Stimulated activated memory B cell treated with anti-CD40 and anti-IgM and Interleukin-4, amounts not matched to agents 10 μg/mL and 1 μg/mL and 100 μg/mL, for 72 hours (primary cell): ENCODE measurements around the gene NEGR1.

Source experiments
- ATAC-seq: fragments of 150-1000 bp; cut with Tn5 transposase; 2 replicates; pipeline ENCODE4 v1.10.0; 2021
- H3K27ac Mint-ChIP-seq: one replicate; pipeline ENCODE4 v1.8.0; 2022; ENCODE audit warnings: mild to moderate bottlenecking, mixed read lengths
- H3K27me3 Mint-ChIP-seq: one replicate; pipeline ENCODE4 v1.8.0; 2022; ENCODE audit warnings: mixed read lengths
- H3K36me3 Mint-ChIP-seq: one replicate; pipeline ENCODE4 v1.8.0; 2022; ENCODE audit warnings: mixed read lengths
- H3K4me1 Mint-ChIP-seq: one replicate; pipeline ENCODE4 v1.8.0; 2022; ENCODE audit warnings: mixed read lengths
- H3K4me3 Mint-ChIP-seq: one replicate; pipeline ENCODE4 v1.8.0; 2022; ENCODE audit warnings: mild to moderate bottlenecking, moderate library complexity, mixed read lengths
- H3K9me3 Mint-ChIP-seq: one replicate; pipeline ENCODE4 v1.8.0; 2022; ENCODE audit warnings: mixed read lengths

The NEGR1 gene

GRCh38 chr1:71494163-71494562 lies 788.2 kb downstream of the NEGR1 start:
- Mint-ChIP-seq H3K9me3 (peaks cover 2% of the 10 kb centered on the region), H3K36me3 (no peaks in the 10 kb centered on the region), H3K27ac (no peak overlapping the region), H3K27me3 (no peaks in the 10 kb centered on the region), H3K4me1 (no peaks in the 10 kb centered on the region), H3K4me3 (no peak overlapping the region)
- no peak for ATAC-seq

- H3K4me1 Mint-ChIP-seq, result no peaks in the 10 kb centered on the region
- H3K27me3 Mint-ChIP-seq, result no peaks in the 10 kb centered on the region
- H3K9me3 Mint-ChIP-seq, result peaks cover 2% of the 10 kb centered on the region
- no peak overlapping the region for H3K27ac Mint-ChIP-seq
- no peak overlapping the region for H3K4me3 Mint-ChIP-seq
- no peaks in the 10 kb centered on the region for H3K36me3 Mint-ChIP-seq
- no peak for ATAC-seq
Observed at GRCh38 chr1:71492298-71493041, 789.9 kb downstream of the NEGR1 start.

GRCh38 chr1:71490432-71490831 lies 791.9 kb downstream of the NEGR1 start:
- no peaks in the 10 kb centered on the region for H3K4me1 Mint-ChIP-seq
- no peak overlapping the region for H3K4me3 Mint-ChIP-seq
- H3K27ac Mint-ChIP-seq, result no peak overlapping the region
- H3K9me3 Mint-ChIP-seq, result peaks cover 2% of the 10 kb centered on the region
- H3K36me3 Mint-ChIP-seq, result no peaks in the 10 kb centered on the region
- H3K27me3 Mint-ChIP-seq, result no peaks in the 10 kb centered on the region
- no peak for ATAC-seq

- H3K4me3 Mint-ChIP-seq, result no peak overlapping the region
- no peaks in the 10 kb centered on the region for H3K9me3 Mint-ChIP-seq
- H3K27me3 Mint-ChIP-seq, result no peaks in the 10 kb centered on the region
- no peaks in the 10 kb centered on the region for H3K4me1 Mint-ChIP-seq
- H3K36me3 Mint-ChIP-seq, result no peaks in the 10 kb centered on the region
- no peak for ATAC-seq
- H3K27ac Mint-ChIP-seq, result no peak overlapping the region
Observed at GRCh38 chr1:71488555-71489252, 793.6 kb downstream of the NEGR1 start.

- no peak for ATAC-seq
- Mint-ChIP-seq H3K9me3 (no peaks in the 10 kb centered on the region), H3K4me1 (no peaks in the 10 kb centered on the region), H3K27ac (no peak overlapping the region), H3K36me3 (no peaks in the 10 kb centered on the region), H3K27me3 (no peaks in the 10 kb centered on the region), H3K4me3 (no peak overlapping the region)
Observed at GRCh38 chr1:71473331-71473730, 809.0 kb downstream of the NEGR1 start.

GRCh38 chr1:71465093-71465492 lies 817.2 kb downstream of the NEGR1 start:
- Mint-ChIP-seq H3K27me3 (no peaks in the 10 kb centered on the region), H3K4me3 (no peak overlapping the region), H3K27ac (no peak overlapping the region), H3K36me3 (no peaks in the 10 kb centered on the region), H3K9me3 (peaks cover 2% of the 10 kb centered on the region), H3K4me1 (no peaks in the 10 kb centered on the region)
- ATAC-seq, result no peak

GRCh38 chr1:71464016-71464415 lies 818.3 kb downstream of the NEGR1 start:
- Mint-ChIP-seq H3K27me3 (no peaks in the 10 kb centered on the region), H3K4me1 (no peaks in the 10 kb centered on the region), H3K4me3 (no peak overlapping the region), H3K36me3 (no peaks in the 10 kb centered on the region), H3K9me3 (peaks cover 2% of the 10 kb centered on the region), H3K27ac (no peak overlapping the region)
- no peak for ATAC-seq

- H3K27ac Mint-ChIP-seq, result no peak overlapping the region
- H3K4me1 Mint-ChIP-seq, result no peaks in the 10 kb centered on the region
- peaks cover 2% of the 10 kb centered on the region for H3K9me3 Mint-ChIP-seq
- no peak for ATAC-seq
- H3K4me3 Mint-ChIP-seq, result no peak overlapping the region
- no peaks in the 10 kb centered on the region for H3K27me3 Mint-ChIP-seq
- H3K36me3 Mint-ChIP-seq, result no peaks in the 10 kb centered on the region
Observed at GRCh38 chr1:71463144-71463543, 819.2 kb downstream of the NEGR1 start.

- no peak for ATAC-seq
- H3K36me3 Mint-ChIP-seq, result no peaks in the 10 kb centered on the region
- H3K27me3 Mint-ChIP-seq, result no peaks in the 10 kb centered on the region
- H3K4me1 Mint-ChIP-seq, result no peaks in the 10 kb centered on the region
- no peak overlapping the region for H3K27ac Mint-ChIP-seq
- H3K4me3 Mint-ChIP-seq, result no peak overlapping the region
- peaks cover 2% of the 10 kb centered on the region for H3K9me3 Mint-ChIP-seq
Observed at GRCh38 chr1:71462247-71462646, 820.1 kb downstream of the NEGR1 start.

GRCh38 chr1:71461416-71461815 lies 820.9 kb downstream of the NEGR1 start:
- no peaks in the 10 kb centered on the region for H3K36me3 Mint-ChIP-seq
- peaks cover 2% of the 10 kb centered on the region for H3K9me3 Mint-ChIP-seq
- no peaks in the 10 kb centered on the region for H3K27me3 Mint-ChIP-seq
- ATAC-seq, result no peak
- no peak overlapping the region for H3K27ac Mint-ChIP-seq
- H3K4me1 Mint-ChIP-seq, result no peaks in the 10 kb centered on the region
- no peak overlapping the region for H3K4me3 Mint-ChIP-seq

- no peaks in the 10 kb centered on the region for H3K36me3 Mint-ChIP-seq
- ATAC-seq, result no peak
- no peak overlapping the region for H3K4me3 Mint-ChIP-seq
Observed at GRCh38 chr1:71448444-71448843, 833.9 kb downstream of the NEGR1 start.

GRCh38 chr1:71438626-71439025 lies 843.7 kb downstream of the NEGR1 start:
- Mint-ChIP-seq H3K36me3 (no peaks in the 10 kb centered on the region), H3K4me3 (no peak overlapping the region)

More at GRCh38 chr1:71448444-71448843, 833.9 kb downstream of the NEGR1 start:
- Mint-ChIP-seq H3K9me3 (no peaks in the 10 kb centered on the region), H3K27ac (no peak overlapping the region), H3K27me3 (no peaks in the 10 kb centered on the region), H3K4me1 (no peaks in the 10 kb centered on the region)

GRCh38 chr1:71435951-71436350 lies 846.4 kb downstream of the NEGR1 start:
- H3K4me3 Mint-ChIP-seq, result no peak overlapping the region
- no peak for ATAC-seq
- no peaks in the 10 kb centered on the region for H3K27me3 Mint-ChIP-seq
- no peaks in the 10 kb centered on the region for H3K4me1 Mint-ChIP-seq
- no peak overlapping the region for H3K27ac Mint-ChIP-seq
- no peaks in the 10 kb centered on the region for H3K36me3 Mint-ChIP-seq
- peaks cover 3% of the 10 kb centered on the region for H3K9me3 Mint-ChIP-seq

More at GRCh38 chr1:71438626-71439025, 843.7 kb downstream of the NEGR1 start:
- Mint-ChIP-seq H3K4me1 (no peaks in the 10 kb centered on the region), H3K9me3 (no peaks in the 10 kb centered on the region), H3K27me3 (no peaks in the 10 kb centered on the region), H3K27ac (no peak overlapping the region)
- ATAC-seq, result no peak

GRCh38 chr1:71434240-71434639 lies 848.1 kb downstream of the NEGR1 start:
- no peaks in the 10 kb centered on the region for H3K36me3 Mint-ChIP-seq
- H3K27me3 Mint-ChIP-seq, result no peaks in the 10 kb centered on the region
- H3K4me3 Mint-ChIP-seq, result no peak overlapping the region
- peaks cover 3% of the 10 kb centered on the region for H3K9me3 Mint-ChIP-seq
- H3K27ac Mint-ChIP-seq, result no peak overlapping the region
- no peaks in the 10 kb centered on the region for H3K4me1 Mint-ChIP-seq
- no peak for ATAC-seq

- H3K27ac Mint-ChIP-seq, result no peak overlapping the region
- H3K4me3 Mint-ChIP-seq, result no peak overlapping the region
- no peak for ATAC-seq
- H3K9me3 Mint-ChIP-seq, result no peaks in the 10 kb centered on the region
- H3K36me3 Mint-ChIP-seq, result no peaks in the 10 kb centered on the region
- H3K27me3 Mint-ChIP-seq, result no peaks in the 10 kb centered on the region
- no peaks in the 10 kb centered on the region for H3K4me1 Mint-ChIP-seq
Observed at GRCh38 chr1:71428029-71428428, 854.3 kb downstream of the NEGR1 start.

GRCh38 chr1:71427066-71427465 lies 855.3 kb downstream of the NEGR1 start:
- Mint-ChIP-seq H3K4me3 (no peak overlapping the region), H3K4me1 (no peaks in the 10 kb centered on the region), H3K27ac (no peak overlapping the region), H3K27me3 (no peaks in the 10 kb centered on the region), H3K9me3 (no peaks in the 10 kb centered on the region), H3K36me3 (no peaks in the 10 kb centered on the region)
- ATAC-seq, result no peak
